Gastrocnemius medialis (tissue), 4 donors: Measurements from ENCODE around the gene CCNG1.

Source experiments
- POLR2A ChIP-seq, 2 donors: fragments of 450-650 bp; IDR thresholded peaks; one replicate each; pipeline ENCODE4 v1.6.1; 2017; ENCODE audit warnings: antibody characterized with exemption in 2 of 2, mild to moderate bottlenecking in 2 of 2, moderate library complexity in 2 of 2
- TF ChIP-seq, protein P1 (sequence below), 5 experiments: fragments of 450-650 bp in 3 of 5; fragments of 200-600 bp in 2 of 5; sonication (generic) in 2 of 5; IDR thresholded peaks in 4 of 5; conservative IDR thresholded peaks in 1 of 5; 1 replicate in 4 of 5; 2 replicates in 1 of 5; pipeline ENCODE4 v1.5.1; 2016 to 2019; ENCODE audit warnings: antibody characterized with exemption in 5 of 5, mild to moderate bottlenecking in 3 of 5, moderate library complexity in 3 of 5

- TF ChIP-seq, protein P1, sequence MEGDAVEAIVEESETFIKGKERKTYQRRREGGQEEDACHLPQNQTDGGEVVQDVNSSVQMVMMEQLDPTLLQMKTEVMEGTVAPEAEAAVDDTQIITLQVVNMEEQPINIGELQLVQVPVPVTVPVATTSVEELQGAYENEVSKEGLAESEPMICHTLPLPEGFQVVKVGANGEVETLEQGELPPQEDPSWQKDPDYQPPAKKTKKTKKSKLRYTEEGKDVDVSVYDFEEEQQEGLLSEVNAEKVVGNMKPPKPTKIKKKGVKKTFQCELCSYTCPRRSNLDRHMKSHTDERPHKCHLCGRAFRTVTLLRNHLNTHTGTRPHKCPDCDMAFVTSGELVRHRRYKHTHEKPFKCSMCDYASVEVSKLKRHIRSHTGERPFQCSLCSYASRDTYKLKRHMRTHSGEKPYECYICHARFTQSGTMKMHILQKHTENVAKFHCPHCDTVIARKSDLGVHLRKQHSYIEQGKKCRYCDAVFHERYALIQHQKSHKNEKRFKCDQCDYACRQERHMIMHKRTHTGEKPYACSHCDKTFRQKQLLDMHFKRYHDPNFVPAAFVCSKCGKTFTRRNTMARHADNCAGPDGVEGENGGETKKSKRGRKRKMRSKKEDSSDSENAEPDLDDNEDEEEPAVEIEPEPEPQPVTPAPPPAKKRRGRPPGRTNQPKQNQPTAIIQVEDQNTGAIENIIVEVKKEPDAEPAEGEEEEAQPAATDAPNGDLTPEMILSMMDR (IDR thresholded peaks at IDR 0.05 in 4 of 5, conservative IDR thresholded peaks at IDR 0.05 in 1 of 5) = no peak
- TF ChIP-seq POLR2A (IDR thresholded peaks at IDR 0.05) = no peak
These were observed 26.9 kb upstream of the CCNG1 start for GRCh38 chr5:163410505-163410904.
